H1 (cell line): ENCODE measurements around the gene LIPM. TPM values are rescaled to one million over a fixed set of nuclear protein-coding genes. Genes with fewer than 3 reads are reported as not detected.

Experiments
- CTCF ChIA-PET: fragments of 300-600 bp; sonication (Branson Sonifier 250); formaldehyde crosslinking; loops from one replicate; lab custom pipeline; 2021; ENCODE audit not compliant: partially characterized antibody; lab: Charles Lee
- POLR2A ChIA-PET: fragments of 300-600 bp; sonication (Branson Sonifier 250); formaldehyde crosslinking; loops from one replicate; lab custom pipeline; 2021; ENCODE audit warnings: inconsistent platforms; ENCODE audit not compliant: partially characterized antibody; lab: Charles Lee
- DNase-seq, 2 experiments: peaks; one replicate each; pipeline versions ENCODE4 v3.0.0 to v3.0.0-alpha.2; 2010 to 2022; ENCODE audit warnings: low spot score in 2 of 2, low read depth in 1 of 2, mixed read lengths in 1 of 2
- FAIRE-seq: peaks from 2 replicates; lab custom pipeline; 2011; peaks lifted over from hg19 to GRCh38; lab: Jason Lieb, UNC
- H2AFZ ChIP-seq: 2 replicates; pipeline ENCODE4 v1.8.1; 2012; ENCODE audit warnings: low read length, inconsistent platforms
- H2AK5ac ChIP-seq: 2 replicates; pipeline ENCODE4 v1.6.1; 2013; ENCODE audit warnings: low read depth, low read length
- H2BK120ac ChIP-seq: replicated peaks from 2 replicates; pipeline ENCODE3; 2013; ENCODE audit warnings: low read depth, low read length, inconsistent platforms
- H2BK12ac ChIP-seq: 2 replicates; pipeline ENCODE4 v1.6.1; 2013; ENCODE audit warnings: low read depth, low read length
- H2BK15ac ChIP-seq: 2 replicates; pipeline ENCODE4 v1.6.1; 2013; ENCODE audit warnings: low read length
- H2BK20ac ChIP-seq: 2 replicates; pipeline ENCODE4 v1.6.1; 2013; ENCODE audit warnings: low read length
- H2BK5ac ChIP-seq: 2 replicates; pipeline ENCODE4 v1.6.1; 2013; ENCODE audit warnings: low read depth, low read length
- H3K14ac ChIP-seq: 2 replicates; pipeline ENCODE4 v1.6.1; 2013; ENCODE audit warnings: inconsistent platforms; ENCODE audit not compliant: insufficient read length
- H3K18ac ChIP-seq: 2 replicates; pipeline ENCODE4 v1.6.1; 2013; ENCODE audit warnings: low read length; ENCODE audit errors: extremely low read depth
- H3K23ac ChIP-seq: 2 replicates; pipeline ENCODE4 v1.6.1; 2013; ENCODE audit warnings: inconsistent platforms; ENCODE audit not compliant: insufficient read length
- H3K23me2 ChIP-seq: 2 replicates; pipeline ENCODE4 v1.6.1; 2013; ENCODE audit warnings: low read depth, low read length
- H3K27ac ChIP-seq: 2 replicates; pipeline ENCODE4 v1.6.1; 2011; ENCODE audit warnings: low read depth, low read length, inconsistent platforms
- H3K27me3 ChIP-seq, 4 experiments: replicated peaks in 1 of 4; 1 replicate in 1 of 4; 2 replicates in 3 of 4; pipeline versions ENCODE4 v1.6.1 to v1.8.1; 2011 to 2013; ENCODE audit warnings: low read length in 3 of 4, mild to moderate bottlenecking in 3 of 4, inconsistent platforms in 2 of 4, mixed read lengths in 2 of 4, moderate library complexity in 1 of 4; ENCODE audit not compliant: control insufficient read depth in 3 of 4, insufficient read depth in 3 of 4; ENCODE audit errors: extremely low read depth in 1 of 4
- H3K36me3 ChIP-seq, 4 experiments: 2 replicates each; pipeline versions ENCODE4 v1.6.1 to v1.8.1; 2011 to 2013; ENCODE audit warnings: mild to moderate bottlenecking in 4 of 4, low read length in 3 of 4, moderate library complexity in 2 of 4, control low read depth in 1 of 4, inconsistent platforms in 1 of 4; ENCODE audit not compliant: insufficient read depth in 4 of 4, control insufficient read depth in 2 of 4
- H3K4ac ChIP-seq: replicated peaks from 2 replicates; pipeline ENCODE3; 2013; ENCODE audit warnings: low read length, low read depth, mixed read lengths, inconsistent platforms; ENCODE audit not compliant: insufficient read length
- H3K4me1 ChIP-seq, 4 experiments: replicated peaks in 1 of 4; 1 replicate in 1 of 4; 2 replicates in 3 of 4; pipeline versions ENCODE4 v1.6.1 to v1.8.1; 2011 to 2013; ENCODE audit warnings: low read length in 3 of 4, inconsistent platforms in 2 of 4, mixed read lengths in 1 of 4; ENCODE audit not compliant: insufficient read depth in 4 of 4, control insufficient read depth in 3 of 4
- H3K4me2 ChIP-seq, 2 experiments: 2 replicates each; pipeline versions ENCODE4 v1.6.1 to v1.8.1; 2011 to 2013; ENCODE audit warnings: low read depth in 2 of 2, low read length in 2 of 2, control low read depth in 1 of 2, inconsistent platforms in 1 of 2, mild to moderate bottlenecking in 1 of 2; ENCODE audit not compliant: insufficient read depth in 1 of 2
- H3K4me3 ChIP-seq, 4 experiments: fragments of 200-600, 300-600 bp in 1 of 4; sonication (generic), shearing (Covaris generic), sonication (Bioruptor Twin) in 1 of 4; 2 replicates each; pipeline versions ENCODE4 v1.5.1 to v1.8.1; 2011 to 2016; ENCODE audit warnings: low read length in 4 of 4, low read depth in 3 of 4, control low read depth in 2 of 4, inconsistent platforms in 2 of 4, mild to moderate bottlenecking in 2 of 4, mixed read lengths in 1 of 4, moderate library complexity in 1 of 4; ENCODE audit not compliant: insufficient read depth in 2 of 4; ENCODE audit errors: extremely low read depth in 1 of 4
- H3K56ac ChIP-seq: replicated peaks from 2 replicates; pipeline ENCODE3; 2013; ENCODE audit warnings: low read depth, mild to moderate bottlenecking, mixed read lengths, low read length, inconsistent platforms; ENCODE audit not compliant: insufficient read length
- H3K79me1 ChIP-seq: 2 replicates; pipeline ENCODE4 v1.6.1; 2013; ENCODE audit warnings: low read depth, low read length, control low read depth
- H3K79me2 ChIP-seq, 2 experiments: 2 replicates each; pipeline versions ENCODE4 v1.6.1 to v1.8.1; 2012 to 2013; ENCODE audit warnings: low read length in 2 of 2, mild to moderate bottlenecking in 2 of 2, inconsistent platforms in 1 of 2; ENCODE audit not compliant: insufficient read depth in 2 of 2, control insufficient read depth in 1 of 2
- H3K9ac ChIP-seq, 4 experiments: replicated peaks in 1 of 4; 1 replicate in 1 of 4; 2 replicates in 3 of 4; pipeline versions ENCODE4 v1.6.1 to v1.8.1; 2011 to 2013; ENCODE audit warnings: low read depth in 3 of 4, low read length in 3 of 4, control low read depth in 2 of 4, mild to moderate bottlenecking in 2 of 4, moderate library complexity in 2 of 4, inconsistent platforms in 1 of 4; ENCODE audit errors: extremely low read depth in 1 of 4
- H3K9me3 ChIP-seq, 2 experiments: 2 replicates each; pipeline versions ENCODE4 v1.6.1 to v1.8.1; 2012 to 2013; ENCODE audit warnings: mild to moderate bottlenecking in 2 of 2, moderate library complexity in 2 of 2, control low read depth in 1 of 2, inconsistent platforms in 1 of 2, low read depth in 1 of 2, low read length in 1 of 2, mixed read lengths in 1 of 2; ENCODE audit not compliant: insufficient read depth in 2 of 2
- H4K20me1 ChIP-seq, 2 experiments: replicated peaks in 1 of 2; 2 replicates each; pipeline versions ENCODE3 to v1.8.1; 2011 to 2013; ENCODE audit warnings: inconsistent platforms in 2 of 2, low read length in 2 of 2, mild to moderate bottlenecking in 1 of 2; ENCODE audit not compliant: insufficient read depth in 2 of 2, control insufficient read depth in 1 of 2
- H4K5ac ChIP-seq: 2 replicates; pipeline ENCODE4 v1.6.1; 2013; ENCODE audit warnings: low read length, low read depth, mixed read lengths, inconsistent platforms; ENCODE audit not compliant: insufficient read length
- H4K8ac ChIP-seq: 2 replicates; pipeline ENCODE4 v1.8.0; 2013; ENCODE audit warnings: mild to moderate bottlenecking, moderate library complexity, low read length, inconsistent platforms; ENCODE audit not compliant: insufficient read depth; ENCODE audit errors: extremely low read depth
- H4K91ac ChIP-seq: replicated peaks from 2 replicates; pipeline ENCODE3; 2013; ENCODE audit warnings: low read length, mixed read lengths, inconsistent platforms; ENCODE audit not compliant: insufficient read length
- ASH2L ChIP-seq: fragments of 200-600, 300-600 bp; sonication (generic); IDR thresholded peaks from one replicate; pipeline ENCODE4 v1.7.1; 2017; ENCODE audit warnings: low read length
- CBX5 ChIP-seq: fragments of 300-800, 300-1000 bp; sonication (generic); IDR thresholded peaks from 2 replicates; pipeline ENCODE4 v1.7.1; 2016; ENCODE audit warnings: antibody characterized with exemption, low read length, low read depth
- CHD1 ChIP-seq: IDR thresholded peaks from 2 replicates; pipeline ENCODE4 v1.6.1; 2012; ENCODE audit warnings: low read depth, low read length, improper control_type of control experiment
- FOSL1 ChIP-seq: IDR thresholded peaks from 2 replicates; pipeline ENCODE4 v1.6.1; 2011; ENCODE audit warnings: mild to moderate bottlenecking, low read depth, low read length, moderate library complexity; ENCODE audit not compliant: insufficient read depth
- JUND ChIP-seq: IDR thresholded peaks from 2 replicates; pipeline ENCODE4 v1.6.1; 2011; ENCODE audit warnings: mild to moderate bottlenecking, improper control_type of control experiment, low read length
- KDM4A ChIP-seq: IDR thresholded peaks from one replicate; pipeline ENCODE4 v1.7.1; 2012; ENCODE audit warnings: low read depth, mild to moderate bottlenecking, moderate library complexity, low read length, inconsistent platforms; ENCODE audit not compliant: severe bottlenecking
- KDM5A ChIP-seq: fragments of 200-600 bp; IDR thresholded peaks from 2 replicates; pipeline ENCODE4 v1.7.1; 2012; ENCODE audit warnings: mild to moderate bottlenecking, low read length, inconsistent platforms, mixed read lengths
- RNF2 ChIP-seq: fragments of 200-900, 300-1000 bp; sonication (generic); IDR thresholded peaks from 2 replicates; pipeline ENCODE4 v1.7.1; 2016; ENCODE audit warnings: borderline replicate concordance, low read depth, mild to moderate bottlenecking, antibody characterized with exemption, low read length; ENCODE audit not compliant: poor library complexity, severe bottlenecking; ENCODE audit errors: missing control alignments
- SIX5 ChIP-seq: IDR thresholded peaks from 2 replicates; pipeline ENCODE4 v1.6.1; 2011; ENCODE audit warnings: mild to moderate bottlenecking, low read depth, low read length
- TAF1 ChIP-seq: IDR thresholded peaks from 2 replicates; pipeline ENCODE4 v1.6.1; 2011; ENCODE audit warnings: mild to moderate bottlenecking, low read depth, low read length
- TAF7 ChIP-seq: optimal IDR thresholded peaks from 2 replicates; pipeline ENCODE3; 2011; ENCODE audit warnings: low read depth, mild to moderate bottlenecking, inconsistent platforms, low read length, moderate library complexity, borderline replicate concordance
- WGBS, 2 experiments: shearing (Covaris generic) in 1 of 2; methylation state at CpG; one replicate each; pipeline versions ENCODE4 v1.1.6 to v1.1.7; 2013 to 2015; ENCODE audit warnings: low lambda C conversion rate in 2 of 2, mixed read lengths in 2 of 2, inconsistent platforms in 1 of 2, low coverage in 1 of 2, missing lambda C conversion rate in 1 of 2; ENCODE audit not compliant: insufficient replicate concordance in 2 of 2, insufficient coverage in 1 of 2, insufficient read length in 1 of 2; ENCODE audit errors: extremely low coverage in 1 of 2, missing lambda C conversion rate in 1 of 2; 5-methylcytosine and 5-hydroxymethylcytosine counted together
- polyA plus RNA-seq, 7 experiments: library from polyadenylated mRNA; depleted of rRNA in 3 of 7; stranded (reverse) in 5 of 7; unstranded in 2 of 7; fragments of >200 nt in 5 of 7; fragments of 200-250 nt in 2 of 7; gene quantifications; 1 replicate in 5 of 7; 2 replicates in 1 of 7; 4 replicates in 1 of 7; pipeline versions ENCODE4 v1.2.1 to v1.2.3, GENCODE V29; 2011 to 2013; ENCODE audit warnings: missing spikeins in 2 of 7, mixed read lengths in 2 of 7
- total RNA-seq: library from RNA; stranded (reverse); fragmentation: NEBNext Ultra II Directional; extraction: Animal tissue kit (Norgen Biotek cat#: 25700); gene quantifications from 2 replicates; pipeline ENCODE4 v1.2.1, GENCODE V29; 2021
- TF ChIP-seq, protein P1 (sequence below): IDR thresholded peaks from 2 replicates; pipeline ENCODE4 v1.6.1; 2011; ENCODE audit warnings: low read length, improper control_type of control experiment

Gene LIPM
- total and polyA plus RNA-seq, 2 of the 8 experiments (the other 6 are each of a cell fraction or from before 2014, with no cell fraction given) = not detected

DNA sequence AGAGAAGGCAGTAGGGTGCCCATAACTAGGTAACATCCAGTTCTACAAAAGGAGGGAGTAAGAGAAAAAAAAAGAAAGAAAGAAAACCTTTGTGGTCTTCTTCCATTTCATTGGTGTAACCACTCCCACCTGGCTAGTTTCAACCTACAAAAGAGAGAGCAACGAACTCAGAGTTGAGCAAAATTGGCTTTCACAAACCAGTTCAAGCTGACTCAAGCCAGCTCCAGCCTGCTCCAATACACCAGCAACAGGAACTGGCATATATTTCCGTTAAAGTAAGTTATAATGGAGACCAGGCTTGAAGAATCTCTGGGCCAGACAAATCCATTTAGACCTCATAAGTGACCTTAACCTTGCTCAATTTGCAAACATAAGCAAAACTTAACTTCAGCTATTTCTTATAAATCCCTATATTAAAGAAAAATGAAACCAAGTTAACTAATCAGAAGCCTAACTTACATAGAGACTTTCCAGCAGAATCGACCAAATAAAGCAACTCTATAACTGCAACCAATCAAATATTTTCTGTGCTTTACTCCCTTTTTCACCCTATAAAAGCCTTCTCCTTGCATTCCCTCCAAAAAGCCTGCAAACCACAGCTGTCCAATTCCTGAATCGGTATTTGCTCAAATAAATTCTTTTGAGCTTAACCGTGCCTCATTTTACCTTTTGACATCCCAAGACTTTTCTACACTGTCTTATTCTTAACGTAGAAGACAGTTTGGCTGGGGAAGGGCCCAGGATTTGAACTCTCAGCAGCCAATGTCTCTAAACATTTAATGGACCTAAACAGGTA, 39.0 kb downstream of the LIPM start:
- H3K56ac ChIP-seq = no peak overlapping the region
- no peak overlapping the region for H3K4me3 ChIP-seq
- H3K27ac ChIP-seq = no peak overlapping the region
- no peak overlapping the region for H4K91ac ChIP-seq
- no peak overlapping the region for H3K23ac ChIP-seq
- no peaks in the 10 kb centered on the region for H3K36me3 ChIP-seq
- H3K79me1 ChIP-seq = no peaks in the 10 kb centered on the region
- DNase-seq (no peak), FAIRE-seq (no peak)
- H3K4ac ChIP-seq = no peak overlapping the region
- H3K79me2 ChIP-seq = no peaks in the 10 kb centered on the region
- peaks cover 0 to under 1% (median 0%) of the 10 kb centered on the region in 4 experiments; a peak in 1 of 7 replicates for H3K27me3 ChIP-seq
- no peak overlapping the region for H3K18ac ChIP-seq
- H3K9me3 ChIP-seq = no peaks in the 10 kb centered on the region
- no peak overlapping the region for H3K9ac ChIP-seq
- no peak overlapping the region for H2BK12ac ChIP-seq
- H2BK120ac ChIP-seq = no peak overlapping the region
- H4K8ac ChIP-seq = no peak overlapping the region
- no peaks in the 10 kb centered on the region for H3K4me1 ChIP-seq
- CTCF ChIA-PET = interaction anchor here (0.6 to 4.6 kb wide), 7 partner anchors 21 to 808 kb away, joined by 3 to 31 read pairs (median 4); no protein-coding TSS in a partner anchor
- H4K20me1 ChIP-seq = no peaks in the 10 kb centered on the region
- 94% methylated on average over 6 of the region's 6 CpGs; no CpG with 5 or more reads in 1 of the 2 experiments for WGBS, 2 experiments
- no peak overlapping the region for H2BK20ac ChIP-seq
- no peak overlapping the region for H2BK5ac ChIP-seq
- peak overlapping the region; percentile 73 for H2AFZ ChIP-seq
- no peak overlapping the region for H3K14ac ChIP-seq
- no peak overlapping the region for H2BK15ac ChIP-seq
- no peak overlapping the region for H3K4me2 ChIP-seq
- POLR2A ChIA-PET = no interaction called here
- no peaks in the 10 kb centered on the region for H3K23me2 ChIP-seq
- H2AK5ac ChIP-seq = no peak overlapping the region
- no peak overlapping the region for H4K5ac ChIP-seq
- TF ChIP-seq TAF1 (no peak), CHD1 (no peak), KDM4A (no peak), JUND (no peak), ASH2L (no peak), RNF2 (no peak), CBX5 (no peak), SIX5 (no peak), KDM5A (no peak), FOSL1 (no peak), TAF7 (no peak)
- TF ChIP-seq, protein P1, sequence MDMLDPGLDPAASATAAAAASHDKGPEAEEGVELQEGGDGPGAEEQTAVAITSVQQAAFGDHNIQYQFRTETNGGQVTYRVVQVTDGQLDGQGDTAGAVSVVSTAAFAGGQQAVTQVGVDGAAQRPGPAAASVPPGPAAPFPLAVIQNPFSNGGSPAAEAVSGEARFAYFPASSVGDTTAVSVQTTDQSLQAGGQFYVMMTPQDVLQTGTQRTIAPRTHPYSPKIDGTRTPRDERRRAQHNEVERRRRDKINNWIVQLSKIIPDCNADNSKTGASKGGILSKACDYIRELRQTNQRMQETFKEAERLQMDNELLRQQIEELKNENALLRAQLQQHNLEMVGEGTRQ = no peak
